ENCODE data around the gene GFPT2. TPM values are rescaled to one million over a fixed set of nuclear protein-coding genes. Genes with fewer than 3 reads are reported as not detected.
A peak's percentile ranks its signal among the peaks of the same experiment; 100 is the strongest.

The GFPT2 gene
- polyA plus RNA-seq (2013) = 0.12 TPM

DNA sequence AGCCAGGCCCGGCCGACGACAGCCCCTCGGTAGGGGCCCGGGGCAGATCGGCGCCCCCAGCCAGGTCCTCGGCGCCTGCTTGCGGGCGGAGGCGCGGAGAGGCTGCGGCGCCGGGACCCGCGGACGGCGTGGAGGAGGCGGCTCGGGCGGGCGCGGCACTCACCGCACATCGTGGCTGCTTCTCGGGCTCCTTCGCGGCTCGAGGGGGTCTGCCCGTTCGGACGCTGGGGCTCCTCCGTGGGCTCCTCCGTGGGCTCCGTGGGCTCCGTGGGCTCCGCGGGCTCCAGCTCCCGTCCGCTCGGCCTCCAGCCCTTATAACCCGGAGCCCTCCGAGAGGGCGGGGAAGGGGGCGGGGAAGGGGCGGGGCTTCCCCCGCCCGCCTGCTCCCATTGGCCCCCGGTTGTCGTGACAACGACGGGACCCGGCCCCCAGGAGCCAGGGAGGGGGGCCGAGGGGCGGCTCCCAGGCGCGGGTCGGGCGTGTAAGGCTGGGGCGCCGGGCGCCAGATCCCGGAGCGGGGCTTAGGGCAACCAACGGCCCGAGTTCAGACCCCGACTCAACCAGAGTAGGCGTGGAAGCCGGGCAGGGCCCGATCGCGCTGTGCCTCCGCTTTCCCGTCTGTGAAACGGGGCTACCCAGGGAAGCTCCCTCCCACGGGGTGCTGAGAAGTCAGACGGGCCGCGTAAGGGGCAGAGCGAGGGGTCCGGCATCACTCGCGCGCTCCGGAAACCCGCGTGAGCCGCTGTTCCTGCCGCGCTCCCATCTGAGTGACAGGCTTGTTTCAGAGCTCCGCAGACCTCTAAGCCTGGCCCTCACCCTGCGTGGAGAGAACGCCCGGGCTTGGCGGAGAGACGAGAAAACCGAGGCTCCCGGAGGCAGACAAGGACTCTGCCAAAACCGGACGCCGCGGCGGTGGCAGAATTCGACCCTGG, at the start of gene GFPT2:
TSS of gene GFPT2 (minus strand) at position 289 of the 932 bp plus-strand sequence. CDS start at position 170, 119 bp downstream.
- Histone ChIP-seq H3K27me3 (replicated peaks in 2 of 5; ENCODE audit: control insufficient read depth in 4 of 5, insufficient read depth in 5 of 5, low read length in 4 of 5) (peaks cover 0 to 77% (median 40%) of the 10 kb centered on the region in 5 experiments), H3K36me3 (ENCODE audit: control insufficient read depth in 4 of 4, insufficient read depth in 4 of 4, low read length in 3 of 4) (no peaks in the 10 kb centered on the region), H3K4me1 (ENCODE audit: control extremely low read depth in 1 of 4, control insufficient read depth in 4 of 4, insufficient read depth in 4 of 4, low read length in 3 of 4) (peaks cover 0 to 22% (median 16%) of the 10 kb centered on the region in 4 experiments), H3K4me3 (ENCODE audit: control insufficient read depth in 1 of 7, extremely low read depth in 1 of 7, insufficient read depth in 4 of 7, low read depth in 2 of 7, low read length in 6 of 7) (peak within 1 kb of the TSS in 6 of 7 experiments; percentile 50 to 73 (median 60)), H3K9me3 (ENCODE audit: control extremely low read depth in 1 of 5, control insufficient read depth in 4 of 5, insufficient read depth in 2 of 5, low read depth in 1 of 5, low read length in 4 of 5) (peaks cover 0 to under 1% (median 0%) of the 10 kb centered on the region in 5 experiments), H3K27ac (ENCODE audit: insufficient read depth in 1 of 2, low read depth in 1 of 2, low read length in 2 of 2, poor library complexity in 1 of 2, severe bottlenecking in 2 of 2) (no peak within 1 kb of the TSS)
- under 1% methylated on average over 84 of the region's 106 CpGs for WGBS (ENCODE audit: insufficient coverage)
- POLR2A ChIA-PET = no interaction called here
- CTCF ChIA-PET = no interaction called here
- DNase-seq = peak; percentile 58 to 78 (median 76)

DNA sequence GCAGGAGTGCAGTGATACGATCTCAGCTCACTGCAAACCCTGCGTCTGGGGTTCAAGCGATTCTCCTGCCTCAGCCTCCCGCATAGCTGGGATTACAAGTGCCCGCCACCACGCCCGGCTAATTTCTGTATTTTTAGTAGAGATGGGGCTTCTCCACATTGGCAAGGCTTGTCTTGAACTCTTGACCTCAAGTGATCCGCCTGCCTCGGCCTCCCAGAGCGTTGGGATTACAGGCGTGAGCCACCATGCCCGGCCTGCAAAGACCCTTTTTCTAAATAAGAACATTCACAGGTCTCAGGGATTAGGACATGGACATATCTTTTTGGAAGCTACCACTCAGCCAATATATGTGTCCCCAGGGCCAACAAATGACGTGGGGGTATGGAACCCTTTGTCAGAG, 49.6 kb upstream of the GFPT2 start:
- DNase-seq = no peak
- ChIA-PET CTCF (no interaction called here), POLR2A (no interaction called here)
- Histone ChIP-seq H3K27me3 (replicated peaks in 2 of 5; ENCODE audit: control insufficient read depth in 4 of 5, insufficient read depth in 5 of 5, low read length in 4 of 5) (peaks cover 0 to 2% (median 0%) of the 10 kb centered on the region in 5 experiments), H3K4me1 (ENCODE audit: control extremely low read depth in 1 of 4, control insufficient read depth in 4 of 4, insufficient read depth in 4 of 4, low read length in 3 of 4) (no peaks in the 10 kb centered on the region), H3K4me3 (ENCODE audit: control insufficient read depth in 1 of 7, extremely low read depth in 1 of 7, insufficient read depth in 4 of 7, low read depth in 2 of 7, low read length in 6 of 7) (no peak overlapping the region), H3K9me3 (ENCODE audit: control extremely low read depth in 1 of 5, control insufficient read depth in 4 of 5, insufficient read depth in 2 of 5, low read depth in 1 of 5, low read length in 4 of 5) (peaks cover 0 to 8% (median 0%) of the 10 kb centered on the region in 5 experiments), H3K27ac (ENCODE audit: insufficient read depth in 1 of 2, low read depth in 1 of 2, low read length in 2 of 2, poor library complexity in 1 of 2, severe bottlenecking in 2 of 2) (no peak overlapping the region), H3K36me3 (ENCODE audit: control insufficient read depth in 4 of 4, insufficient read depth in 4 of 4, low read length in 3 of 4) (no peaks in the 10 kb centered on the region)
- 95% methylated on average over 9 of the region's 13 CpGs for WGBS (ENCODE audit: insufficient coverage)

DNA sequence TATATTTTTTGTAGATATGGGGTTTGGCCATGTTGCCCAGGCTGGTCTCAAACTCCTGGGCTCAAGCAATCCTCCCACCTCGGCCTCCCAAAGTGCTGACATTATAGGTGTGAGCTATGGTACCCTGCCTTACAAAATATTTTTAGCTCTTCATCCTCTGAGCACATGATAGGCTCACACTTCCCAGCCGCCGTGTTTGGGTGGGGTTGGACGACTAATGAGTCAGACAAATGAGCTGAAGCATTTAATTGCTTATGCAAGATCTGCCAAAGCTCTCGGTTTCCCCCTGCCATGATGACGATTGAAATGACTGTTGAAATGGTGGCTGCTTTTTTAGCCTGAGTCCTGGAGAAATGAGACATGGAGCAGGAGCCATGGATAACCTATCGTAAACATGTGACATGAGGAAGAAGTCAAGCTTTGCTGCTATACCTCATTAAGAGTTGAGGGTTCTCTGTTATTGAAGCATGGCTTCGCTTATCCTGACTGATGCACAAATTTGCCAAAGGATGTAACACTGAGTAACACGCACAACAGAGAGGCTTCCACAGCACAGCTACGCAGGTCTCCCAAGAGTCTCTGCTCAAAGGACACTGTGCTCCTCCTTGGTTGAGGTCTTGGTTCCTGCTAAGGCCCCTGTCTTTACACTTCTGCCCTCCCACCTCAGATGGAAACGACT, 48.2 kb upstream of the GFPT2 start:
- Histone ChIP-seq H3K36me3 (ENCODE audit: control insufficient read depth in 4 of 4, insufficient read depth in 4 of 4, low read length in 3 of 4) (no peaks in the 10 kb centered on the region), H3K4me3 (ENCODE audit: control insufficient read depth in 1 of 7, extremely low read depth in 1 of 7, insufficient read depth in 4 of 7, low read depth in 2 of 7, low read length in 6 of 7) (no peak overlapping the region), H3K27ac (ENCODE audit: insufficient read depth in 1 of 2, low read depth in 1 of 2, low read length in 2 of 2, poor library complexity in 1 of 2, severe bottlenecking in 2 of 2) (no peak overlapping the region), H3K4me1 (ENCODE audit: control extremely low read depth in 1 of 4, control insufficient read depth in 4 of 4, insufficient read depth in 4 of 4, low read length in 3 of 4) (no peaks in the 10 kb centered on the region), H3K27me3 (replicated peaks in 2 of 5; ENCODE audit: control insufficient read depth in 4 of 5, insufficient read depth in 5 of 5, low read length in 4 of 5) (peaks cover 0 to 2% (median 0%) of the 10 kb centered on the region in 5 experiments), H3K9me3 (ENCODE audit: control extremely low read depth in 1 of 5, control insufficient read depth in 4 of 5, insufficient read depth in 2 of 5, low read depth in 1 of 5, low read length in 4 of 5) (peaks cover 0 to 8% (median 0%) of the 10 kb centered on the region in 5 experiments)
- CTCF ChIA-PET = no interaction called here
- WGBS (ENCODE audit: insufficient coverage) = 97% methylated on average over 10 of the region's 11 CpGs
- POLR2A ChIA-PET = no interaction called here
- DNase-seq = no peak

DNA sequence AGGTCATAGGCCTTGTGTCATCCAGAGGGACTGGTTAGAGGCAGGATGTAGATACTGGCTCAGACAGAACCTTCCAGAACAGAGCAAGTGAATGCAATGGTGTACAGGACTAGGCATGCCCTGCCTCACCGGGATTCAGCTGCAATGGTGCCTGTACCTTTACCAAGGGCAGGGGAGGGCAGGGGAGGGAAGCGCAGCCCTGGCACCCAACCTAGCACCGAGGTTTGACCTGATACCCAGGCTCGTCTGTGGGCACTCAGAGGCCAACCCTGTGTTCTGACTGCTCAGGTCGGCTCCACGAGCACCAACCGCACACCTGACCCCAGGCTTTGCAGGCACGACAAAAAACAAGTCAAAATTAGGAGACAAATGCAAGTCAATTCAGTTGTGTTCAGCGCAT, 47.3 kb upstream of the GFPT2 start:
- CTCF ChIA-PET = no interaction called here
- no peaks in the 10 kb centered on the region for H3K27me3 ChIP-seq (replicated peaks in 2 of 5; ENCODE audit: control insufficient read depth in 4 of 5, insufficient read depth in 5 of 5, low read length in 4 of 5)
- no peak for DNase-seq
- H3K36me3 ChIP-seq (ENCODE audit: control insufficient read depth in 4 of 4, insufficient read depth in 4 of 4, low read length in 3 of 4) = no peaks in the 10 kb centered on the region
- H3K4me3 ChIP-seq (ENCODE audit: control insufficient read depth in 1 of 7, extremely low read depth in 1 of 7, insufficient read depth in 4 of 7, low read depth in 2 of 7, low read length in 6 of 7) = no peak overlapping the region
- H3K27ac ChIP-seq (ENCODE audit: insufficient read depth in 1 of 2, low read depth in 1 of 2, low read length in 2 of 2, poor library complexity in 1 of 2, severe bottlenecking in 2 of 2) = no peak overlapping the region
- WGBS (ENCODE audit: insufficient coverage) = 91% methylated on average over 9 of the region's 9 CpGs
- H3K4me1 ChIP-seq (ENCODE audit: control extremely low read depth in 1 of 4, control insufficient read depth in 4 of 4, insufficient read depth in 4 of 4, low read length in 3 of 4) = no peaks in the 10 kb centered on the region
- POLR2A ChIA-PET = no interaction called here
- H3K9me3 ChIP-seq (ENCODE audit: control extremely low read depth in 1 of 5, control insufficient read depth in 4 of 5, insufficient read depth in 2 of 5, low read depth in 1 of 5, low read length in 4 of 5) = peaks cover 0 to 8% (median 0%) of the 10 kb centered on the region in 5 experiments

DNA sequence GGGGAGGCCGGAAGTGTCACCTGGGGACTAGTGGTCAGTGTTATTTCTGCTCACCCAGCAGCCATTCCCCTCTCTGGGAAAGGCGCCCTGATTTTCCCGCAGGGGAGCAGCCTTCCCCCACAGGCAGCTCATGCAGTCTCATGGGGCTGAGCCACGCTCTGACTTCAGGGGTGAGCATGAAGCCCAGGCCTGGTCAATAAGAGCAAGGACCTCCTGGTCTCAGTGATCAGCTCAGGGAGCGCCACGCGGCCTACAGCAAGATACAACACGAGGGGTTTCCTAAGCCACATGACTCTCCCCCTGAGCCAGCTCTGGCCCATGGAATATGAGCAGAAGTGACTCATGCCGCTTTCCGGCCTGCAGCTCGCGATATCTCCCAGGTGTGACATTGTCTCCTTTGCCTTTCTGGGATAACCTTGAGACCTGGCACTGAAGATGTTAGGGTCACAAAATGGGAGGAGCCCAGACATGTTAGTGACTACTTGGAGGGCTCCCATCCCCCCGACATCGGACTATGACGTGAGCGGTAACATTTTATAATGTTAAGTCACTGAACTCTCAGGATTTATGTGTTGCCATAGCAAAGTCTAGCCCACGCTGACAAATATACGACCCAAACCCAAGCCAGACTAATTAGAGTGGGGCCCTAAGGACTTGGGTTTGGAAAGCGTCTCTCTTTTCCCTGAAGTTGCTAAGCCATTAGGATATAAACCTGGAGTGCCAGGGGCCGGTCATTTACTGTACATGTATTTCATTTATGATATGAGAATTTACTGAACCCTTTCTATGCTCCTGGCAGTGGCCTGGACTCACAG, 46.5 kb upstream of the GFPT2 start:
- ChIA-PET CTCF (no interaction called here), POLR2A (no interaction called here)
- DNase-seq = no peak
- WGBS (ENCODE audit: insufficient coverage) = 91% methylated on average over 18 of the region's 20 CpGs
- H3K36me3 ChIP-seq (ENCODE audit: control insufficient read depth in 4 of 4, insufficient read depth in 4 of 4, low read length in 3 of 4) = no peaks in the 10 kb centered on the region
- H3K9me3 ChIP-seq (ENCODE audit: control extremely low read depth in 1 of 5, control insufficient read depth in 4 of 5, insufficient read depth in 2 of 5, low read depth in 1 of 5, low read length in 4 of 5) = peaks cover 0 to 8% (median 0%) of the 10 kb centered on the region in 5 experiments
- no peaks in the 10 kb centered on the region for H3K4me1 ChIP-seq (ENCODE audit: control extremely low read depth in 1 of 4, control insufficient read depth in 4 of 4, insufficient read depth in 4 of 4, low read length in 3 of 4)
- H3K27ac ChIP-seq (ENCODE audit: insufficient read depth in 1 of 2, low read depth in 1 of 2, low read length in 2 of 2, poor library complexity in 1 of 2, severe bottlenecking in 2 of 2) = no peak overlapping the region
- no peak overlapping the region for H3K4me3 ChIP-seq (ENCODE audit: control insufficient read depth in 1 of 7, extremely low read depth in 1 of 7, insufficient read depth in 4 of 7, low read depth in 2 of 7, low read length in 6 of 7)
- H3K27me3 ChIP-seq (replicated peaks in 2 of 5; ENCODE audit: control insufficient read depth in 4 of 5, insufficient read depth in 5 of 5, low read length in 4 of 5) = no peaks in the 10 kb centered on the region

DNA sequence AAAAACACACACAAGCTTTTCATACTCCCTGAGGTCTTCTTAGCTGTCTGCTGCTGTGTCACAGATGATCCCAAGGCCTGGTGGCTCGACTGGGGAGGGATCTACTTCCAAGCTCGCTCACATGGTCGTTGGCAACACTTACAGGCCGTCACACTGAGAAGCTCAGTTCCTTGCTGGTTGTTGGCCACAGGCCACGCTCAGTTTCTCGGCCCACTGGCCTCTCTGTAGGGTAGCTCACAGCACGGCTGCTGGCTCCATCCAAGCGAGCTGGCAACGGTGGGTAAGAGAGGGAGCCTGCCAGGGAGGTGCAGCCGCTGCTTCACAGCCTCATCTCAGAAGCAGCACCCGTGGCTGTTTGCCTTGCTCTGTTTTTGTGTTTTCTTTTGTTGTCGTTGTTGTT, 43.8 kb upstream of the GFPT2 start:
- ChIA-PET CTCF (no interaction called here), POLR2A (no interaction called here)
- WGBS (ENCODE audit: insufficient coverage) = 96% methylated on average over 10 of the region's 12 CpGs

More for the DNA sequence above, 43.8 kb upstream of the GFPT2 start:
- H3K36me3 ChIP-seq (ENCODE audit: control insufficient read depth in 4 of 4, insufficient read depth in 4 of 4, low read length in 3 of 4) = no peaks in the 10 kb centered on the region
- no peaks in the 10 kb centered on the region for H3K4me1 ChIP-seq (ENCODE audit: control extremely low read depth in 1 of 4, control insufficient read depth in 4 of 4, insufficient read depth in 4 of 4, low read length in 3 of 4)
- H3K4me3 ChIP-seq (ENCODE audit: control insufficient read depth in 1 of 7, extremely low read depth in 1 of 7, insufficient read depth in 4 of 7, low read depth in 2 of 7, low read length in 6 of 7) = no peak overlapping the region
- peaks cover 0 to 4% (median 0%) of the 10 kb centered on the region in 5 experiments for H3K9me3 ChIP-seq (ENCODE audit: control extremely low read depth in 1 of 5, control insufficient read depth in 4 of 5, insufficient read depth in 2 of 5, low read depth in 1 of 5, low read length in 4 of 5)
- H3K27ac ChIP-seq (ENCODE audit: insufficient read depth in 1 of 2, low read depth in 1 of 2, low read length in 2 of 2, poor library complexity in 1 of 2, severe bottlenecking in 2 of 2) = no peak overlapping the region
- no peaks in the 10 kb centered on the region for H3K27me3 ChIP-seq (replicated peaks in 2 of 5; ENCODE audit: control insufficient read depth in 4 of 5, insufficient read depth in 5 of 5, low read length in 4 of 5)
- no peak for DNase-seq
